H54 (cell line): ENCODE data around the gene RYR2.

Experiments used
- DNase-seq: peaks from one replicate; pipeline ENCODE4 v3.0.0; 2011; ENCODE audit warnings: low spot score, mixed read lengths; ENCODE audit not compliant: insufficient read length
- FAIRE-seq: peaks from 3 replicates; lab custom pipeline; 2011; peaks lifted over from hg19 to GRCh38; lab: Jason Lieb, UNC
- POLR2A ChIP-seq: IDR thresholded peaks from 2 replicates; pipeline ENCODE4 v1.6.1; 2011; ENCODE audit warnings: low read depth, mild to moderate bottlenecking, low read length

The RYR2 gene

DNA sequence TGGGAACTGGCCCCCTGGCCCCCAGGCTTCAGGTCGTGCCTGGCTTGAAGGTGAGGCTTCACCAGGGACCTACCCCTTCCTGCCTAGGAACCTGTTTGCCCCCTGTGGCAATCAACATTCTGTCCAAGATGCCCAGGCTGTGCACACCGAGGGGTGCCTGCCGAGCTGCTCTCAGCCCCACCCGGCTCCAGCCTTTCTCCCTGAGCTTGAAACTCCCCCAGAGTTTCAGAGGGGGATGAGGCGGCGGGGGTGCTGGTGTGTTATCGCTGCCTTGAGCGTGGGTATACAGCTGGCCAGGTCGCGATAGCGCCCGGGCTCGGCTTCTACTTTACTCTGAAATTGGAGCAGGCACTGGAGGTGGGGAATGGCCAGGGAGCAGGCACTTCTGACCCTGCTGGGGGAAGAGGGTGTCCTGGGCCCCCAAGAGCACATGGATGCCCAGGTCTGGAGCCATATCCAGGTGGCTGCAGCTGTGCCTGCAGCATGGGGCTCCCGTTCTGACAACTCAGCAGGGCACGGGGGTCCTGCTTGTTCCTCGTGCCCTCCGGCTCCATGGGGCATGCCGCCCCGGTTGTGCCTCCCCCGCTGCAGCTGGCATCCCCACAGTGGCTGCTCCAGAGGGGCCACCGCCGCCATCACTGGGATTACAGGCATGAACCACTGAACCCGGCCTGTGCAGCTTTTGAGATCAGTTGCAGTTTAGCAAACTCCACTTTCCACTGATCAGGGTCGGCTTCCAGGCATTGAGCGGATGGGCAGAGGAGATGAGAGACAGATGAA lies 29.8 kb downstream of the RYR2 start:
- TF ChIP-seq POLR2A, result no peak
- no peak for DNase-seq
- no peak for FAIRE-seq

DNA sequence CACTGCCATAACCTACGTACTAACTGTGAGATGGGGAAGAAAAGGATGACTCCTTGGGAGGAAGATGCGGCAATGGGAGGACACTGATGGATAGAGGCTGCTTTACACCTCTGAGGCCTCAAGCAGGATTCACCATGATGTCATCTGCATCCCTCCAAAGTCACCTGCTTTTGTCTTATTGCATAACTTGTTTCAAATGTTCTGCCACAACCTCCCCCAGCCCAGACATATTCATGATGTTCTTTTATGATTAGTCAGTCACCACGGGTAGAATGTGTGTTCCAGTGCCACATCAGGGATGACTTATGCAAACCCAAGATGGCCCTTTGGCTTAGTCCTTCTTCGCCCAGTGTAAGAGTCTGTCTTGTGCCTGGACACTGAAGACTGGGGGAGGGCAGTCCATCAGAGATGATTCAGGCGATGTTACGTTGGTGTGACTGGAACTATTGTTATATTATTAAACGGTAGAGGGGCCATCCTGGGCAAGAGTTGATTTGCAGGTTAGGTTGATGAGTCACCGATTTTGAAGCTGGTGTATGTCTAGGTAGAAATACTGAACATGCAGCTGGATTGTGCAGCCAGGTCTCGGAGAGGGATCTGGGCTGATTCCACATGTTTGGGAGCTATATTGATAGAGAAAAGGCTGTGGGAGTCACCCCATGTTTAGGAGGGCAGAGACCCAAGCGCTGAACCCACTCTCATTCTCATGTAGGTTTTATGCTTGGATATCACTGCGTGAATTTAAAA lies 32.6 kb downstream of the RYR2 start:
- FAIRE-seq, result no peak
- no peak for TF ChIP-seq POLR2A
- no peak for DNase-seq

DNA sequence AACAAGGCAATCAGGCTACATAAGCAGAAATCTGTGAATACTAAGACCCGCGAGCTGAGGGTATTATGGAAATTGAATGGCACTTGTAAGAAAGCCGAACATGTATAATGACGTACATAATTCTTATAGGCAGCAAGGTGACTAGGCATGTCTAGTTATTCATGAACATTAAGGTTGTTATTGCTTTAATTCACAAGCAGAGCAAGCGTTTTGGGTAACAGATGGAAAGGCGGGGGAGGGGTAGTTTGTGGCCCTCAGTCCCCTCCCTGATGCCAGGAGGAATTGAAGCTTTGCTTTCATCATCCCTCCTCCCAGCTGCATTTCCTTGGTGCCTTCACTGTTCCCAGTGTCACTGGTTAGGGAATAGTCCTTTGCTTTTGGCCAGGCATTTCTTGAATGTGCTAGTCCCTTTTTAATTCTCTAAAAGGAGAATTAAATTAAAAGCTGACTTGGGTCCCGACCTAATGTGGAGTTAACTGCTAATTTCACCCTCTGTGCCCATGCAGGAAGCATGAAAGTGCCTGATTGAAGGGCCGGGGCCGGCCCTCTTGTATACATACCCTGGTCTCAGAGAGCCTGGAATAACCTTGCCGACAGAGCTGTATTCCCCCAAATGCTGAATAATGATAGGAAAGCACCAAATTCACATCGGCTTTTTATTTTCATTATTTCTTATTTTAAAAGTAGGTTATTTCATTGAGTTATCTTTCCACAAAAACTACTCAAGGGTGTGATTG lies 42.5 kb downstream of the RYR2 start:
- DNase-seq, result no peak
- no peak for FAIRE-seq
- TF ChIP-seq POLR2A, result no peak

DNA sequence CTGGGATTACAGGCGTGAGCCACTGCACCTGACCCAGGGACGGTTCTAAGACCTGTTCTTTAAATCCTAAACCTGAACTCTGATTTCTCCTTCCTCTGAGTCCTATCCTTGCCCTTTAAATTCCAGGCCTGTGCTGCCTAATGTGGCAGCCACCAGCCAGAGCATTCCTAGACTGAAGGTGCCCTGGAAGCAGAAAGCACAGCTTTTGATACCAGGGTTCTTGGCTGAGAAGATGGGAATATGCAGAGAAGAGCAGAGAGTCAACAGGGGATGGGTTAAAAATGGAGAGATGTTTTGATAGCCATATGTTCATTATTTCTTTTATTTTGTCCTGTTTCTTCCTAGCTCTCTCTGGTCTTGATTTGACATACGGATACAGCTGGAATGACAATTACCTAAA lies 49.7 kb downstream of the RYR2 start:
- FAIRE-seq (no peak), DNase-seq (no peak)
- no peak for TF ChIP-seq POLR2A

DNA sequence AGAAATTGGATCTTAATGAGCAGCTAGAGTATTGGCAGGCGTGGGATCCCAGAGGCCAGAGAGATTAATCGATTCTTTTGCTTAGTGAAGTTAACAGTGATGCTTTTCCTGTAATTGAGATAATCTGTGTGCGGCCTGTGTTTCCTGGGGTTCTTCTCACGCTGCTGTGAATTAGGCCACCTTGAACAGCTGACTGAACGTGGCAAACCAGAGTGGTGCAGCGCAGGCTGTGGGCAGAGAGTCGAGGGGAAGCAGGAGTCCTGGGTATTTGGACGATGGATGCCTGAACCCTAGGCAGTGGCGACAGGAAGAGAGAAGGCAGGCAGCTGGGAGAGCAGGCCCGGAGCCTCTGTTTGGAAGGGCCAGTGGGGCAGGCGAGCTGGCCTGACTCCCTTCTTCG lies 51.7 kb downstream of the RYR2 start:
- no peak for DNase-seq
- no peak for TF ChIP-seq POLR2A
- no peak for FAIRE-seq

DNA sequence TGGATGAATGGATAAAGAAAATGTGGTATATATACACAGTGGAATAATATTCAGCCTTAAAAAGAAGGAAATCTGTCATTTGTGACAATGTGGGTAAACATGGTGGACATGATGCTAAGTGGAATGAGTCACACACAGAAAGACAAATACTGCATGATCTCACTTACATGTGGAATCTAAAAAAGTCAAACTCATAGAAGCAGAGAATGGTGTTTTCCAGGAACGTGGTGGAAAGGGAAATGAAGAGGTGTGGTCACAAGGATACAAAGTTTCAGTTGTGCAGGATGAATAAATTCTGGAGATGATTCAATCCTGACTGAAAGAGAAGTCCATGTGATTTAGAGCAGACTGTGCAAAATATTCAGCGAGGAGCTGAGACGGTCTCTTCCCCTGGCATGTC lies 56.6 kb downstream of the RYR2 start:
- DNase-seq, result no peak
- FAIRE-seq, result no peak
- TF ChIP-seq POLR2A, result no peak

DNA sequence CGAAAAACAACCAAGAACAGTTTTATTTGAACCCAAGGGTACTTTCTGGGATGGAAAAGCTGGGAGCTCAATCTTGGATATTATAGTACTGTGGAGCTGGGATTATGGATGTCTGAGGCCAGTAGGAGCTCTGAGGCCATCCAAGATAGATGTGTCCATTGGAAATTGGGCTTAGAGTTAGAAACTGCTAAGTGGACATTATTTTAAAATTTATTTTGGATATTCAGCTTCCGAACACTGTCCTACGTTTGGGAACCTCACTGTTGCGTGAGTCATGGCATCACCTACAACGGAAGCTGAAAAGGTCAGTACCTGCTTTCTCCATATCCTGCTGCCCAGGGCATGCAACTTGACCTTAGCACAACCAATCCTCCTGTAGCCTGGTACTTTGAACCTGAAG lies 61.0 kb downstream of the RYR2 start:
- no peak for FAIRE-seq
- no peak for DNase-seq
- no peak for TF ChIP-seq POLR2A

DNA sequence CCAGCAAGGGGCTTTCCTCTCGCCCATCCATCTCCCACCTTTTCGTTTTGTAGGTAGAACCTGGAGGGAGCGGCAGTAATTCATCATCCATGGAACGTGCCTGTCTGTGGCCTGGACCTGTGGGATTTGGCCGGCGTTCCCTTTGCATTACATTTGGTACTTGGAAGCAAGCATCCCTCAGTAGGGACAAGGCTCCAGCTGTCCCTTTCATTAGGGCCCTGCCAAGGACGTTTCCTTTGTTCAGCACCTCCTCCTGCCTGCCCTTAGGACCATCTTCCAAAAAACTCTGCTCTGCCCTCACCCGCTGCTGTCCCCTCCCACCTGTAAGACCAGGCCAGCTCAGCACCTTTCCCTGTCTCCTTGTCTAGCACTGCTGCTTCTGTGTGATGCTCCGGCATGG lies 62.1 kb downstream of the RYR2 start:
- DNase-seq (no peak), FAIRE-seq (no peak)
- TF ChIP-seq POLR2A, result no peak

DNA sequence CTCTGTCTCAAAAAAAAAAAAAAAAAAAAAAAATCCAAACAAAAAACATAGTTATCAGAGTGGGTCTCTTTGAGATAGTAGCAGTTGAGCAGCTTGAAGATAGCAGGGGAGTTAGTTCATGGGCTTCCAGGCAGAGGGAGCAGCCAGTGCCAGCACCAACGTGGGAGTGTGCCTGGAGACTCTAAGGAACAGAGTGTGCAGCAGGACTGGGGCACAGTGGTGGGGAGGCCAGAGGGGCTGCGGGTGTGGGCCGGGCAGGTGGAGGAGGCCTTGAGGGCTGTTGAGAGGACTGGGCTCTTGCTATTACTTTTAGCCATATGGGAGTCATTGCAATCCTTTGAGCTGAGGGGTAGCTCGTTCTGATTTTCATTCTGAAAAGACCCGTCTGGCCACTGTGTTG lies 63.8 kb downstream of the RYR2 start:
- FAIRE-seq (no peak), DNase-seq (no peak)
- no peak for TF ChIP-seq POLR2A

DNA sequence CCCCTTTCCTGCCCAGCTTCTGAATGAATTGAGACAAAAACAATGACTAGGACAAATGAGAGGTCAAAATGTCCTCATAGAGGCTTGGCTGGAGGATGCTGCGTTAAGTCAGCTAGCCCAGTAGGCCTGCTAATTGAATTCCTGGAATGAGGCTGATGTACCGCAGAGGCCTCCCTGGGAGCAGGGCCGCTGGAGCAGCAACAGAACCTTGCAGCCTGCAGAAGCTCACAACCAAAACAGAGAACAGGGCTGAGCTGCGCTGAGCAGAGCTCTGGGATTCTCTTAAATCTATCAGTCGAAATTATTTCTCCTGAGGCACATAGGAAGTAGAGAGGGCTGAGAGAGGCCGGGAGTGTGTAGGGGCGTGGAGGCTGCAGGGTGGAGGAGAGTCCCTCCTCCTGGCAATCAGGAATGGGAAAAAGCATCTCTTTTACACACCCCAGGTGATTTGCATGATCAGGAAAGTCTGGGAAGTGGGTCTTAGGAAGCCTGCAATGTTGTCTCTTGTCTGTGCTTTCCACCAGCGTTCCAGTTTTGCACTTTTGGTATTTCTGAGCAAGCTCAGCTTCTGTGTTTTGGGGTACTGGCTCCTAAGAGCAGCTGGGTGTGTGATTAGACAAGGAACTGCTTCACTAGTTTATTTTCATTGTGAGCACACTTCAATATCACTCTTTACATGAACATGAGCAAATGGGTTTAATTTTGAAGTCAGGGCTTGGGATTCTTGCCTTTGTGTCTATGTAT lies 66.5 kb downstream of the RYR2 start:
- TF ChIP-seq POLR2A, result no peak
- FAIRE-seq, result no peak
- no peak for DNase-seq

DNA sequence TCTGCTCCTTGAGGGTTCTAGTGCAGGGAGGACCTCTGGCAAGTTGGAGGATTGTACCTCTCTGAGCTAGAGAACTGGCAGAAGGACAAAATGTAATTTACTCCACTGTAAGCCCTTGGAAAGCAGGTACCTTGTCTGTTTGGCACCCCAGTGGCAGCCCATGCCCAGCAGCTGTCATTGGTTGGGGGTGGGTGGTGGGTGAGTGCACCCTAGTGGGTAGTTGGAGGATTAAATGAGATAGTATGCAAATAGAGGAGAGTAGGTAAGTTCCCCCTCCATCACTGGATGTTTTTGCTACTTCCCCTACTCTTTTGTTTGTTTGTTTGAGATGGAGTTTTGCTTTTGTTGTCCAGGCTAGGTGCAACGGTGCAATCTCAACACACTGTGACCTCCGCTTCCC lies 69.8 kb downstream of the RYR2 start:
- DNase-seq (no peak), FAIRE-seq (no peak)
- TF ChIP-seq POLR2A, result no peak

DNA sequence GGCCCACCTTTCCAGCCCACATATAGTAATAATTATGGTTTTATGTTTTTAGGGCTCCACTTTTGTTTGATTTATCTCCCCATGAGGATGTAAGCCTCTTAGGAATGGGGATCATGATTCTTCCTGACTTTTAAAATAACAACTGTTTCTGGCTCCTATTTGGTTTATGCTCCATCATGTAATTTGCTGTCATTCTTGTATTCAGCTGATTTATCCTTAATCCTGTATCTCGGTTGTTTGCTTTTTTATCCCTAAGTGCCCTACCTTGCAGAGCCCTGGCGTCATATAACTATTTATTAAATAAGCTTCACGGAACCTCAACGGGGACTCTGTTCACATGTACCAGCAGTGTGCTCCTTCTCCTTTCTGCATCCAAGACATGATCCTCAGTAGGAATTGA lies 70.7 kb downstream of the RYR2 start:
- FAIRE-seq (no peak), DNase-seq (no peak)
- no peak for TF ChIP-seq POLR2A

DNA sequence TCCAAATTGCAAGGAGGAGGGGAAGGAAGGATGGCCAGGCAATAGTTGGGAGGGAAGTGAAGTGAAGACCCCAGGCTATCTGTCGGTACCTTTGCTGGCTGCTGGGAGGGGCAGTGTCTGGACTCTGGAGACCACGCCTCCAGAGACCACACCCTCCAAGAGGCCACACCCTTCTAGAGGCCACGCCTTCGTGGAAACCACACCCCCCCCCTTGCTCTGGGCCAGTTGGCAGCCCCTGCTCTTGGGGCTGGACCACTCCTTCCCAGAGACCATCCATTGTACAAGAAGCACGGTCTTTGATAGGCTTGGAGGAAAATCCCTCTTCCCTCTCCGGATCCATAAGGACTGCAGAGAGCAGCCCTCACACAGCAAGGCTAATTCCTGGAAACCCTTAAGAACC lies 73.1 kb downstream of the RYR2 start:
- DNase-seq, result no peak
- FAIRE-seq, result no peak
- TF ChIP-seq POLR2A, result no peak
